GM18519 (cell line): ENCODE results near the gene MYO7A.
"Not testable (repeated sequence)": the region's sequence is repeated elsewhere in the genome, so short reads cannot be mapped to it uniquely, and the experiment has no call there.

ENCODE experiments used
- ATAC-seq: cut with Tn5 transposase; IDR thresholded peaks from one replicate; pipeline ENCODE4 v1.9.1; 2021; ENCODE audit warnings: mild to moderate bottlenecking, moderate library complexity; ENCODE audit not compliant: unreplicated experiment, low FRiP score

Gene MYO7A

GRCh38 chr11:77092382-77092781 is 35.7 kb upstream of the MYO7A start:
- ATAC-seq: no peak

- ATAC-seq: no peak
Measured at GRCh38 chr11:77093056-77093891, 34.8 kb upstream of the MYO7A start.

- no peak for ATAC-seq
Measured at GRCh38 chr11:77093987-77094840, 33.8 kb upstream of the MYO7A start.

GRCh38 chr11:77094841-77095365 is 33.1 kb upstream of the MYO7A start:
- no peak for ATAC-seq

- ATAC-seq: no peak
Measured at GRCh38 chr11:77095551-77096490, 32.2 kb upstream of the MYO7A start.

GRCh38 chr11:77096591-77097019 is 31.4 kb upstream of the MYO7A start:
- ATAC-seq: no peak

- not testable (repeated sequence) for ATAC-seq
Measured at GRCh38 chr11:77097180-77097579, 30.9 kb upstream of the MYO7A start.

- no peak for ATAC-seq
Measured at GRCh38 chr11:77100166-77101042, 27.6 kb upstream of the MYO7A start.

GRCh38 chr11:77101043-77101537 is 27.0 kb upstream of the MYO7A start:
- no peak for ATAC-seq

- no peak for ATAC-seq
Measured at GRCh38 chr11:77102246-77103210, 25.5 kb upstream of the MYO7A start, which contains the start of gene OMP. OMP (plus strand) TSS chr11:77102840; CDS start chr11:77102840, 0 bp downstream.

GRCh38 chr11:77103319-77103718 is 24.7 kb upstream of the MYO7A start:
- no peak for ATAC-seq

GRCh38 chr11:77104727-77105126 is 23.3 kb upstream of the MYO7A start:
- no peak for ATAC-seq

GRCh38 chr11:77106321-77106720 is 21.7 kb upstream of the MYO7A start:
- ATAC-seq: no peak

GRCh38 chr11:77106759-77107158 is 21.3 kb upstream of the MYO7A start:
- no peak for ATAC-seq

- ATAC-seq: no peak
Measured at GRCh38 chr11:77107950-77108349, 20.1 kb upstream of the MYO7A start.

- ATAC-seq: no peak
Measured at GRCh38 chr11:77108436-77108835, 19.6 kb upstream of the MYO7A start.

- no peak for ATAC-seq
Measured at GRCh38 chr11:77109236-77110019, 18.6 kb upstream of the MYO7A start.
